ENCODE results near the gene CFAP90. TPM values are rescaled to one million over a fixed set of nuclear protein-coding genes. Genes with fewer than 3 reads are reported as not detected.

Gene CFAP90
- 0.21 TPM for total RNA-seq
- polyA plus RNA-seq = 0.37 TPM

- no peak within 1 kb of the TSS for H3K27ac ChIP-seq (ENCODE audit: low read depth)
- no peaks in the 10 kb centered on the region for H3K4me1 ChIP-seq (ENCODE audit: insufficient read depth)
- no peaks in the 10 kb centered on the region for H3K36me3 ChIP-seq (ENCODE audit: insufficient read depth)
- 2% methylated on average over 75 of the region's 76 CpGs for WGBS
- DNase-seq (ENCODE audit: extremely low spot score) = peak; percentile 17
- H3K4me3 ChIP-seq (ENCODE audit: low read depth, low read length) = peak within 1 kb of the TSS; percentile 67
Observed at GRCh38 chr5:7850395-7851239, at the start of gene CFAP90. CFAP90 (minus strand) TSS chr5:7851133; CDS start chr5:7851021, 112 bp downstream.

- 60% methylated on average over 5 of the region's 5 CpGs for WGBS
- peaks cover 5% of the 10 kb centered on the region for H3K36me3 ChIP-seq (ENCODE audit: insufficient read depth)
- H3K4me3 ChIP-seq (ENCODE audit: low read depth, low read length) = no peak overlapping the region
- no peaks in the 10 kb centered on the region for H3K4me1 ChIP-seq (ENCODE audit: insufficient read depth)
- no peak overlapping the region for H3K27ac ChIP-seq (ENCODE audit: low read depth)
- DNase-seq (ENCODE audit: extremely low spot score) = no peak
Observed at GRCh38 chr5:7897014-7897600, 46.2 kb upstream of the CFAP90 start.

- Histone ChIP-seq H3K4me1 (ENCODE audit: insufficient read depth) (no peaks in the 10 kb centered on the region), H3K27ac (ENCODE audit: low read depth) (no peak overlapping the region), H3K4me3 (ENCODE audit: low read depth, low read length) (no peak overlapping the region), H3K36me3 (ENCODE audit: insufficient read depth) (peaks cover 6% of the 10 kb centered on the region)
- no peak for DNase-seq (ENCODE audit: extremely low spot score)
- 83% methylated on average over 2 of the region's 2 CpGs for WGBS
Observed at GRCh38 chr5:7894860-7895259, 43.9 kb upstream of the CFAP90 start.

- Histone ChIP-seq H3K4me1 (ENCODE audit: insufficient read depth) (no peaks in the 10 kb centered on the region), H3K36me3 (ENCODE audit: insufficient read depth) (peaks cover 6% of the 10 kb centered on the region), H3K27ac (ENCODE audit: low read depth) (no peak overlapping the region), H3K4me3 (ENCODE audit: low read depth, low read length) (no peak overlapping the region)
- WGBS = 86% methylated on average over 5 of the region's 5 CpGs
- no peak for DNase-seq (ENCODE audit: extremely low spot score)
Observed at GRCh38 chr5:7894439-7894838, 43.5 kb upstream of the CFAP90 start.

GRCh38 chr5:7888901-7889300 is 38.0 kb upstream of the CFAP90 start:
- no peak overlapping the region for H3K4me3 ChIP-seq (ENCODE audit: low read depth, low read length)
- WGBS = 90% methylated on average over 9 of the region's 9 CpGs
- no peak for DNase-seq (ENCODE audit: extremely low spot score)
- H3K4me1 ChIP-seq (ENCODE audit: insufficient read depth) = no peaks in the 10 kb centered on the region
- H3K36me3 ChIP-seq (ENCODE audit: insufficient read depth) = peaks cover 6% of the 10 kb centered on the region
- no peak overlapping the region for H3K27ac ChIP-seq (ENCODE audit: low read depth)

GRCh38 chr5:7886849-7887475 is 36.0 kb upstream of the CFAP90 start:
- no peak for DNase-seq (ENCODE audit: extremely low spot score)
- H3K27ac ChIP-seq (ENCODE audit: low read depth) = no peak overlapping the region
- H3K4me1 ChIP-seq (ENCODE audit: insufficient read depth) = no peaks in the 10 kb centered on the region
- no peak overlapping the region for H3K4me3 ChIP-seq (ENCODE audit: low read depth, low read length)
- 65% methylated on average over 7 of the region's 7 CpGs for WGBS
- peaks cover 4% of the 10 kb centered on the region for H3K36me3 ChIP-seq (ENCODE audit: insufficient read depth)

GRCh38 chr5:7884491-7885267 is 33.7 kb upstream of the CFAP90 start:
- Histone ChIP-seq H3K27ac (ENCODE audit: low read depth) (no peak overlapping the region), H3K4me3 (ENCODE audit: low read depth, low read length) (no peak overlapping the region), H3K36me3 (ENCODE audit: insufficient read depth) (peaks cover 2% of the 10 kb centered on the region), H3K4me1 (ENCODE audit: insufficient read depth) (no peaks in the 10 kb centered on the region)
- 57% methylated on average over 5 of the region's 5 CpGs for WGBS
- no peak for DNase-seq (ENCODE audit: extremely low spot score)

GRCh38 chr5:7882926-7883325 is 32.0 kb upstream of the CFAP90 start:
- H3K27ac ChIP-seq (ENCODE audit: low read depth) = no peak overlapping the region
- no peak overlapping the region for H3K4me3 ChIP-seq (ENCODE audit: low read depth, low read length)
- no peak for DNase-seq (ENCODE audit: extremely low spot score)
- whole genome bisulfite sequencing = 92% methylated on average over 4 of the region's 4 CpGs
- no peaks in the 10 kb centered on the region for H3K4me1 ChIP-seq (ENCODE audit: insufficient read depth)
- H3K36me3 ChIP-seq (ENCODE audit: insufficient read depth) = peaks cover 2% of the 10 kb centered on the region

- no peak for DNase-seq (ENCODE audit: extremely low spot score)
- 93% methylated on average over 2 of the region's 2 CpGs for WGBS
- Histone ChIP-seq H3K36me3 (ENCODE audit: insufficient read depth) (peaks cover 2% of the 10 kb centered on the region), H3K4me3 (ENCODE audit: low read depth, low read length) (no peak overlapping the region), H3K27ac (ENCODE audit: low read depth) (no peak overlapping the region), H3K4me1 (ENCODE audit: insufficient read depth) (no peaks in the 10 kb centered on the region)
Observed at GRCh38 chr5:7881816-7882215, 30.9 kb upstream of the CFAP90 start.

GRCh38 chr5:7881091-7881490 is 30.2 kb upstream of the CFAP90 start:
- Histone ChIP-seq H3K27ac (ENCODE audit: low read depth) (no peak overlapping the region), H3K36me3 (ENCODE audit: insufficient read depth) (no peaks in the 10 kb centered on the region), H3K4me3 (ENCODE audit: low read depth, low read length) (no peak overlapping the region), H3K4me1 (ENCODE audit: insufficient read depth) (no peaks in the 10 kb centered on the region)
- 91% methylated on average over 4 of the region's 4 CpGs for WGBS
- no peak for DNase-seq (ENCODE audit: extremely low spot score)

GRCh38 chr5:7878381-7878873 is 27.5 kb upstream of the CFAP90 start:
- Histone ChIP-seq H3K4me3 (ENCODE audit: low read depth, low read length) (no peak overlapping the region), H3K4me1 (ENCODE audit: insufficient read depth) (no peaks in the 10 kb centered on the region), H3K27ac (ENCODE audit: low read depth) (no peak overlapping the region), H3K36me3 (ENCODE audit: insufficient read depth) (peaks cover 4% of the 10 kb centered on the region)
- DNase-seq (ENCODE audit: extremely low spot score) = no peak

GRCh38 chr5:7877851-7878250 is 26.9 kb upstream of the CFAP90 start:
- 75% methylated on average over 9 of the region's 9 CpGs for whole genome bisulfite sequencing
- DNase-seq (ENCODE audit: extremely low spot score) = no peak
- Histone ChIP-seq H3K4me1 (ENCODE audit: insufficient read depth) (no peaks in the 10 kb centered on the region), H3K27ac (ENCODE audit: low read depth) (no peak overlapping the region), H3K36me3 (ENCODE audit: insufficient read depth) (peaks cover 4% of the 10 kb centered on the region), H3K4me3 (ENCODE audit: low read depth, low read length) (no peak overlapping the region)

GRCh38 chr5:7876867-7877266 is 25.9 kb upstream of the CFAP90 start:
- no peak for DNase-seq (ENCODE audit: extremely low spot score)
- no peak overlapping the region for H3K4me3 ChIP-seq (ENCODE audit: low read depth, low read length)
- H3K36me3 ChIP-seq (ENCODE audit: insufficient read depth) = peaks cover 4% of the 10 kb centered on the region
- WGBS = 92% methylated on average over 3 of the region's 3 CpGs
- no peaks in the 10 kb centered on the region for H3K4me1 ChIP-seq (ENCODE audit: insufficient read depth)
- H3K27ac ChIP-seq (ENCODE audit: low read depth) = no peak overlapping the region

Data from urinary bladder (tissue), 4 donors.